WTC11 (cell line): ENCODE measurements around the gene TMEM235. TPM values are rescaled to one million over a fixed set of nuclear protein-coding genes. Genes with fewer than 3 reads are reported as not detected.
"Not testable (repeated sequence)": the region's sequence is repeated elsewhere in the genome, so short reads cannot be mapped to it uniquely, and the experiment has no call there.

Experiments
- ATAC-seq: fragments of 200-7000 bp; cut with Tn5 transposase; 2 replicates; pipeline ENCODE4 v1.10.0; 2021; ENCODE audit warnings: mild to moderate bottlenecking, moderate library complexity
- CTCF ChIA-PET: fragments of 300-600 bp; sonication (Branson Sonifier 250); formaldehyde crosslinking; loops from one replicate; lab custom pipeline; 2021; ENCODE audit warnings: antibody characterized with exemption; lab: Charles Lee
- POLR2A ChIA-PET: fragments of 350-600 bp; sonication (Branson Sonifier 250); formaldehyde crosslinking; loops from one replicate; lab custom pipeline; 2021; ENCODE audit warnings: antibody characterized with exemption; lab: Charles Lee
- DNase-seq: peaks from one replicate; pipeline ENCODE4 v3.0.0; 2021; ENCODE audit warnings: low spot score
- H3K27ac Mint-ChIP-seq: 2 replicates; pipeline ENCODE4 v1.8.0; 2021; ENCODE audit warnings: mixed read lengths
- H3K27me3 Mint-ChIP-seq: 2 replicates; pipeline ENCODE4 v1.8.0; 2021; ENCODE audit warnings: low read depth, mild to moderate bottlenecking, moderate library complexity, mixed read lengths
- H3K36me3 Mint-ChIP-seq: 2 replicates; pipeline ENCODE4 v1.8.0; 2021; ENCODE audit warnings: mixed read lengths
- H3K4me1 Mint-ChIP-seq: 2 replicates; pipeline ENCODE4 v1.8.0; 2022; ENCODE audit warnings: mixed read lengths
- H3K4me3 Mint-ChIP-seq: 2 replicates; pipeline ENCODE4 v1.8.0; 2021; ENCODE audit warnings: mild to moderate bottlenecking, moderate library complexity, mixed read lengths
- H3K9me3 Mint-ChIP-seq: 2 replicates; pipeline ENCODE4 v1.8.0; 2021; ENCODE audit warnings: mixed read lengths
- CREM ChIP-seq: sonication (generic); formaldehyde crosslinking; IDR thresholded peaks from 2 replicates; pipeline ENCODE4 v1.8.1; 2022; ENCODE audit warnings: mild to moderate bottlenecking, missing genetic modification reagents, moderate library complexity
- E2F4 ChIP-seq: sonication (generic); formaldehyde crosslinking; IDR thresholded peaks from 2 replicates; pipeline ENCODE4 v1.8.1; 2022; ENCODE audit warnings: low read depth, mild to moderate bottlenecking, moderate library complexity, missing genetic modification reagents, borderline replicate concordance
- ELF4 ChIP-seq: sonication (generic); formaldehyde crosslinking; IDR thresholded peaks from 2 replicates; pipeline ENCODE4 v1.8.1; 2022; ENCODE audit warnings: low read depth, mild to moderate bottlenecking, moderate library complexity, missing genetic modification reagents
- FOXJ3 ChIP-seq: sonication (generic); formaldehyde crosslinking; IDR thresholded peaks from 2 replicates; pipeline ENCODE4 v1.9.0; 2021; ENCODE audit warnings: missing genetic modification reagents, mild to moderate bottlenecking, borderline replicate concordance
- FOXP1 ChIP-seq: sonication (generic); formaldehyde crosslinking; IDR thresholded peaks from 2 replicates; pipeline ENCODE4 v1.8.0; 2022; ENCODE audit warnings: missing genetic modification reagents, mild to moderate bottlenecking, moderate library complexity, borderline replicate concordance
- GTF2I ChIP-seq: fragments of 250-450 bp; sonication (Bioruptor Pico); conservative IDR thresholded peaks from 2 replicates; pipeline ENCODE4 v1.4.0; 2021; ENCODE audit warnings: mild to moderate bottlenecking
- MAX ChIP-seq: sonication (generic); formaldehyde crosslinking; IDR thresholded peaks from 2 replicates; pipeline ENCODE4 v1.8.0; 2022; ENCODE audit warnings: mild to moderate bottlenecking, missing genetic modification reagents
- MYBL2 ChIP-seq: sonication (generic); formaldehyde crosslinking; IDR thresholded peaks from 2 replicates; pipeline ENCODE4 v1.8.1; 2023; ENCODE audit warnings: mild to moderate bottlenecking, moderate library complexity, missing genetic modification reagents
- NFATC4 ChIP-seq: fragments of 250-450 bp; sonication (Bioruptor Pico); IDR thresholded peaks from 2 replicates; pipeline ENCODE4 v1.9.0; 2021; ENCODE audit warnings: mild to moderate bottlenecking
- NR2C2 ChIP-seq: sonication (generic); formaldehyde crosslinking; IDR thresholded peaks from 2 replicates; pipeline ENCODE4 v1.8.0; 2022; ENCODE audit warnings: mild to moderate bottlenecking, missing genetic modification reagents
- PRDM15 ChIP-seq: sonication (generic); formaldehyde crosslinking; IDR thresholded peaks from 2 replicates; pipeline ENCODE4 v1.8.0; 2022; ENCODE audit warnings: missing genetic modification reagents
- RELA ChIP-seq: sonication (generic); formaldehyde crosslinking; IDR thresholded peaks from 2 replicates; pipeline ENCODE4 v1.8.1; 2022; ENCODE audit warnings: missing genetic modification reagents, mild to moderate bottlenecking, borderline replicate concordance
- TEAD4 ChIP-seq: sonication (generic); formaldehyde crosslinking; IDR thresholded peaks from 2 replicates; pipeline ENCODE4 v1.8.0; 2022; ENCODE audit warnings: mild to moderate bottlenecking, missing genetic modification reagents
- ZNF121 ChIP-seq: sonication (generic); formaldehyde crosslinking; IDR thresholded peaks from 2 replicates; pipeline ENCODE4 v1.8.0; 2023; ENCODE audit warnings: missing genetic modification reagents
- ZNF263 ChIP-seq: sonication (generic); formaldehyde crosslinking; IDR thresholded peaks from 2 replicates; pipeline ENCODE4 v1.8.1; 2022; ENCODE audit warnings: low read depth, mild to moderate bottlenecking, moderate library complexity, missing genetic modification reagents
- ZNF396 ChIP-seq: fragments of 250-450 bp; sonication (Bioruptor Pico); IDR thresholded peaks from 2 replicates; pipeline ENCODE4 v1.8.0; 2021; ENCODE audit warnings: mild to moderate bottlenecking, moderate library complexity, borderline replicate concordance
- total RNA-seq: library from RNA; stranded (reverse); gene quantifications from 3 replicates; pipeline ENCODE4 v1.2.3, GENCODE V29; 2021
- TF ChIP-seq, protein P1 (sequence below): sonication (generic); formaldehyde crosslinking; IDR thresholded peaks from 2 replicates; pipeline ENCODE4 v1.8.1; 2023; ENCODE audit warnings: mild to moderate bottlenecking, missing genetic modification reagents
- TF ChIP-seq, protein P2 (sequence below): fragments of 250-450 bp; sonication (Bioruptor Pico); IDR thresholded peaks from 2 replicates; pipeline ENCODE4 v2.1.2; 2022; ENCODE audit warnings: mild to moderate bottlenecking, moderate library complexity
- TF ChIP-seq, protein P3 (sequence below): fragments of 250-450 bp; sonication (Bioruptor Pico); IDR thresholded peaks from 2 replicates; pipeline ENCODE4 v1.9.0; 2021; ENCODE audit warnings: moderate library complexity, mild to moderate bottlenecking, inconsistent platforms, borderline replicate concordance

Gene TMEM235
- total RNA-seq, 1 experiment from 2014 or later, result 0.24 TPM

- ChIA-PET CTCF (interaction anchor here (1.0 to 1.3 kb wide), 2 partner anchors 17 to 20 kb away, joined by 3 to 7 read pairs; no protein-coding TSS in a partner anchor), POLR2A (no interaction called here)
- no peak overlapping the region for H3K27ac Mint-ChIP-seq
Measured at GRCh38 chr17:78234261-78234865, 2.9 kb downstream of the TMEM235 start.

GRCh38 chr17:78235022-78235421 is 3.6 kb downstream of the TMEM235 start:
- H3K9me3 Mint-ChIP-seq, DNase-seq, H3K4me3 Mint-ChIP-seq, H3K27ac Mint-ChIP-seq, H3K4me1 Mint-ChIP-seq, H3K36me3 Mint-ChIP-seq, POLR2A ChIA-PET, ATAC-seq: not testable (repeated sequence)
- CTCF ChIA-PET, result interaction anchor here (1.0 to 1.3 kb wide), 2 partner anchors 16 to 19 kb away, joined by 3 to 7 read pairs; no protein-coding TSS in a partner anchor
- peaks cover 29% of the 10 kb centered on the region for H3K27me3 Mint-ChIP-seq

More at GRCh38 chr17:78234261-78234865, 2.9 kb downstream of the TMEM235 start:
- H3K27me3 Mint-ChIP-seq, result peaks cover 32% of the 10 kb centered on the region
- H3K36me3 Mint-ChIP-seq, result no peaks in the 10 kb centered on the region
- no peak overlapping the region for H3K4me3 Mint-ChIP-seq
- DNase-seq, result no peak
- peaks cover 4% of the 10 kb centered on the region; the same call in 1 of the 2 replicates for H3K4me1 Mint-ChIP-seq
- no peaks in the 10 kb centered on the region for H3K9me3 Mint-ChIP-seq
- ATAC-seq, result no peak
- TF ChIP-seq, protein P1, sequence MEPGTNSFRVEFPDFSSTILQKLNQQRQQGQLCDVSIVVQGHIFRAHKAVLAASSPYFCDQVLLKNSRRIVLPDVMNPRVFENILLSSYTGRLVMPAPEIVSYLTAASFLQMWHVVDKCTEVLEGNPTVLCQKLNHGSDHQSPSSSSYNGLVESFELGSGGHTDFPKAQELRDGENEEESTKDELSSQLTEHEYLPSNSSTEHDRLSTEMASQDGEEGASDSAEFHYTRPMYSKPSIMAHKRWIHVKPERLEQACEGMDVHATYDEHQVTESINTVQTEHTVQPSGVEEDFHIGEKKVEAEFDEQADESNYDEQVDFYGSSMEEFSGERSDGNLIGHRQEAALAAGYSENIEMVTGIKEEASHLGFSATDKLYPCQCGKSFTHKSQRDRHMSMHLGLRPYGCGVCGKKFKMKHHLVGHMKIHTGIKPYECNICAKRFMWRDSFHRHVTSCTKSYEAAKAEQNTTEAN, result no peak
- TF ChIP-seq ZNF396 (CRISPR knock-in tag) (no peak), NR2C2 (no peak), NFATC4 (CRISPR knock-in tag) (no peak), FOXJ3 (CRISPR knock-in tag) (no peak), PRDM15 (CRISPR knock-in tag) (no peak), RELA (CRISPR knock-in tag) (no peak), GTF2I (no peak), CREM (no peak), MYBL2 (CRISPR knock-in tag) (no peak), ZNF263 (CRISPR knock-in tag) (no peak), TEAD4 (CRISPR knock-in tag) (no peak)
- TF ChIP-seq, protein P2, sequence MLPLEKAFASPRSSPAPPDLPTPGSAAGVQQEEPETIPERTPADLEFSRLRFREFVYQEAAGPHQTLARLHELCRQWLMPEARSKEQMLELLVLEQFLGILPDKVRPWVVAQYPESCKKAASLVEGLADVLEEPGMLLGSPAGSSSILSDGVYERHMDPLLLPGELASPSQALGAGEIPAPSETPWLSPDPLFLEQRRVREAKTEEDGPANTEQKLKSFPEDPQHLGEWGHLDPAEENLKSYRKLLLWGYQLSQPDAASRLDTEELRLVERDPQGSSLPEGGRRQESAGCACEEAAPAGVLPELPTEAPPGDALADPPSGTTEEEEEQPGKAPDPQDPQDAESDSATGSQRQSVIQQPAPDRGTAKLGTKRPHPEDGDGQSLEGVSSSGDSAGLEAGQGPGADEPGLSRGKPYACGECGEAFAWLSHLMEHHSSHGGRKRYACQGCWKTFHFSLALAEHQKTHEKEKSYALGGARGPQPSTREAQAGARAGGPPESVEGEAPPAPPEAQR (CRISPR knock-in tag), result no peak
- TF ChIP-seq, protein P3, sequence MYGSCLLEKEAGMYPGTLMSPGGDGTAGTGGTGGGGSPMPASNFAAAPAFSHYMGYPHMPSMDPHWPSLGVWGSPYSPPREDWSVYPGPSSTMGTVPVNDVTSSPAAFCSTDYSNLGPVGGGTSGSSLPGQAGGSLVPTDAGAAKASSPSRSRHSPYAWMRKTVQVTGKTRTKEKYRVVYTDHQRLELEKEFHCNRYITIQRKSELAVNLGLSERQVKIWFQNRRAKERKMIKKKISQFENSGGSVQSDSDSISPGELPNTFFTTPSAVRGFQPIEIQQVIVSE (CRISPR knock-in tag), result no peak

DNA sequence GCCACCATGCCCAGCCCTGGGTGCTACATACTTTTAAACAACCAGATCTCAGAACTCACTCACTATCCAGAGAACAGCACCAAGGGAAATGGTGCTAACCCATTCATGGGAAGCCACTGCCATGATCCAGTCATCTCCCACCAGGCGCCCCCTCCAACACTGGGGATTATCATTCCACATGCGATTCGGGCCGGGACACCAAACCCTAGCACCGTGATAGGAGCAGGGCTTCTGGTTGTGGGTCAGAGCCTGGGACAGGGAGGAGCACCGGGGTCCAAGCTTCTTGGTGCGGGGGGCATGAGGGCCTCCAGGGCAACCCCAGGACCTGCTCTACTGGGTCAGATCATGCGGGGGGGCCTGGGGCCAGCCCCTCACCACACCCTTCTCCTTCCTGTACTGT is 4.5 kb downstream of the TMEM235 start:
- CTCF ChIA-PET, result interaction anchor here (0.9 to 3.4 kb wide), 2 partner anchors 11 to 15 kb away, joined by 4 to 23 read pairs; no protein-coding TSS in a partner anchor
- TF ChIP-seq ELF4, result no peak
- TF ChIP-seq FOXJ3 (CRISPR knock-in tag), result no peak
- TF ChIP-seq E2F4 (CRISPR knock-in tag), result no peak
- TF ChIP-seq FOXP1 (CRISPR knock-in tag), result no peak
- no peak for TF ChIP-seq MYBL2 (CRISPR knock-in tag)
- no peak for TF ChIP-seq GTF2I
- no peak for TF ChIP-seq MAX (CRISPR knock-in tag)
- TF ChIP-seq ZNF121 (CRISPR knock-in tag), result no peak

More for the DNA sequence above, 4.5 kb downstream of the TMEM235 start:
- ATAC-seq, result no peak
- POLR2A ChIA-PET, result no interaction called here
- Mint-ChIP-seq H3K4me3 (no peak overlapping the region), H3K36me3 (no peaks in the 10 kb centered on the region), H3K4me1 (peaks cover under 1% of the 10 kb centered on the region; the same call in 1 of the 2 replicates), H3K27ac (no peak overlapping the region), H3K9me3 (no peaks in the 10 kb centered on the region), H3K27me3 (peaks cover 21% of the 10 kb centered on the region)
- no peak for DNase-seq
